Stimulated activated CD4-positive, alpha-beta T cell treated with anti-CD3 and anti-CD28 coated beads, TNF-alpha, amount 100 ng/mL, for 1 hour (primary cell): ENCODE results near the gene GALNT12.

ENCODE experiments used
- DNase-seq, 3 donors: peaks; one replicate each; pipeline ENCODE4 v3.0.0-alpha.2; 2020; ENCODE audit warnings: low read depth in 3 of 3, low spot score in 1 of 3

GALNT12 gene

GRCh38 chr9:98807070-98807813 is at the start of gene GALNT12:
TSS of gene GALNT12 (plus strand) at chr9:98807670. CDS start at chr9:98807699, 29 bp downstream.
- DNase-seq = peak in 2 of 3 donors; percentile 25 to 37

DNA sequence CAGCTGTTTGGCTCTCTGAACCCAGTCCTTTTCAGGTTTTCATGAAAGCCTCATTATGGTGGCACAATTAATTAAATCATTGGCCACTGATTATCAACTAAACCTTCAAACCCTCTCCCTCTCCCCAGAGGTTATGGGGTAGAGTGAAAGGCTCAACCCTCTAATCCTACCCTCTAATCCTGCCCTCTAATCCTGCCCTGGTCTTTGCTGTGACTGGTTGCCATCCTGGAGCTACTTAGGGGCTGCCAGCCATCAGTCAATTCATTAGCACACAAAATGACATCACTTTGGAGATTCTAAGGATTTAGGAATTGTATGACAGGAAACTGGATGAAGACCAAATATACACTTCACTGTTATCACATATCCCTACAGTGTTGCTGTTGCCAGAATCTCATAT is 47.2 kb upstream of the GALNT12 start:
- no peak for DNase-seq

GRCh38 chr9:98763986-98764745 is 43.3 kb upstream of the GALNT12 start:
- DNase-seq = no peak

- no peak for DNase-seq
Observed at GRCh38 chr9:98765256-98765655, 42.2 kb upstream of the GALNT12 start.

DNA sequence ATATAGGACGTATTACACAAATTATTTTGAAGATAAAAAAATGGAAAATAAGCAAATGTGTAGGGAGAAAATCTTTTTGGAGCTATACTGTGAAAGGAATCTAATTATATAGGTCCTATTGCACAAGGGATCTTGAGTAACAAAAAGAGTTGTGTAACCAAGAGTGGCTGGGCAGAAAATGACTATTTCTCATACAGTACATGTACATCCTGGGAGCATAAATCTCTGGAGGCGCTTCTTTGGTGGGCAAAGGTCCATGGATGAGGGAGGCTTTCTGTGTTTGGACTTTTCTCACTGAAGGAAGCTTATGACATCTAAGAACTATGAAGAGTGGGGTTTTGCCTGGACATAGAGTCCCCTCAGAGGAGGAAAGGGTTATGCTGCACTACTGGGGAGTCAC is 40.9 kb upstream of the GALNT12 start:
- DNase-seq = no peak

DNA sequence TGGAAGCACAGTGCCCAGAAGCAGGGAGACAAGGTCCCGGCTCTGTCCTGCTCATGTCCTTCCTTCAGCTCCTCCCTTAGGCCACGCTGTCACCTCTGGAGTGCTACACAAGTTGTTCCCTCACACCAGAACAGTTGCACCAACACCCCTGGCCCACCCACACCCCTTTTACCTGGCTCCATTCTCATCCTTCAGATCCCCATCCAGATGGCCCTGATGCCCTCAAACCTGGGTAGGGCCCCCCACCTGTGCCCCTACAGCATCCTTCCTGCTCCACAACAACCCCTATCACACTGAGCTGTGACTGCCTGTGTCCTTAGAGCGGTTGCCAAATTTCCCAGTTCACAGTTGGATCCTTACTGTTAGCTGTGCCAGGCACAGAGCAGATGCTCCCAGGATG is 40.3 kb upstream of the GALNT12 start:
- no peak for DNase-seq

GRCh38 chr9:98767915-98768314 is 39.6 kb upstream of the GALNT12 start:
- DNase-seq = no peak

DNA sequence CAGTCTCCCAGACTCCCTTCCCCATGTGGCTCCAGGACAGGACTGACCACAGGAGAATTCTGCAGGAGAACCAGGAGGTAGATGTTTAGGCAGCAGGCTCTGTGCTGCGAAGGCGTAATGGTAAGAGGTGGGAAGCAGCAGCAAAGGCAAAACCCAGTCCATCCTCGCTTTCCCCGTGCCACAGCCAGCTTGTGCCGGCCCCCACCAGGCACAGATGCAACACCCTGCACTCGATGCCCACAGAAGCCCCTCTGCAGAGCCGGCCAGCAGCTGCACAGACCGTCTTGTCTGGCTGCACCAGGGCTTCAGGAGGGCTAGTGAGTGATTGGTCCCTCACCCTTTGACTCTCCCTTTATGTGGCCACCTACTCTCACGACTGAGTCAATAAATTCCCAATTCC is 39.1 kb upstream of the GALNT12 start:
- DNase-seq = no peak

- DNase-seq = no peak
Observed at GRCh38 chr9:98770717-98771116, 36.8 kb upstream of the GALNT12 start.

GRCh38 chr9:98771209-98771874 is 36.1 kb upstream of the GALNT12 start:
- no peak for DNase-seq

DNA sequence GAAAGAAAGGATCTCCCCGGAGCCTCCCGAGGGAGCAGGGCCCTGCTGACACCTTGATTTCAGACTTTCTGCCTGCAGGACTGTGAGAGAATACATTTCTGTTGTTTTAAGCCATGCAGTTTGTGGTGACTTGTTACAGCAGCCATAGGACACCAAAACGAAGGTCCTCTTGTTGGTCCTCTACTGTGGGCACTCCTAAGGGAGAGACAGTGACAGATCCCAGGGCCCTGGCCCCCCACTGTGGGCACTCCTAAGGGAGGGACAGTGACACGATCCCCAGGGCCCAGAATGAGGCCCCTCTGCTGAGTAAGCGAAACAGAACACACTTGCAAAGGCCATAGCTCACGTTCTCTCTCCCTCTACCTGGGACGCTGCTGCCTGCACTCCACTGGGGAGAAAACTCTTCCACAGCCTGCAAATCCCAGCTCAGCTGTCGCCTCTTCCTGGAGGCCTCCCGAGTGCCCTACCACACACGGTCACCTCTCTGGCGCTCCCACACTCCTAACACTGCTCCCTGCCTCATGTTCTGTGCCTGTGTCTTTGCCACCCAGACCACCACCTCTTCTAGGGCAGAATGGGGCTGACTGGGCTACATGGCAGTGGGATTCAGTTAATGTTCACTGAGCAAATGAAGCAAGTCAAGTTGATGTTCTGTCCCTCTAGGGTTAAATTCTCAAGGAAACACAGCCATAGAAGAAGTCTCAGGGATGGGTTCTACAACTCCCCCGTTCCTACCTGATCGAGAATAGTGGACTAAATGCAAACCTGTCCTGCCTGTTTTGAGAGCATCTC is 34.9 kb upstream of the GALNT12 start:
- DNase-seq = no peak

DNA sequence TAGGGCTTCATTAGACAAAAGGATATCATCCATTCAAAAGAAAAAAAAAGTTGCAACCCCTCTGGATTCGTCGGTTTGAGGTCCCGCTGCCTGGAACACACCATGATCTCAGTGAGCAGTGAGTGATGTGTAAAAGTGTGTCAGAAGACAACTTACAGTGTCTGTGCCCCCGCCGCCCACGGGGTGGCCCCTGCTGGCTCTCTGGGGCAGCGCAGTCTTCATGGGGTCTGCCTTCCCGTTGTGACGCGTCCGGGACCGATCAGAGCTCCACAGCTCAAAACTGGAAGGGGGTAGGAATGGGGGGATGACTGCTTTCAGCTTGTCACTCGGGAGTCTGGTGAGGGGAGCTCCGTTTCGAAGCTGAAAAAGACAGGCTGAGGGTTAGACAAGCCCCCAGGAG is 33.7 kb upstream of the GALNT12 start:
- no peak for DNase-seq

- DNase-seq = no peak
Observed at GRCh38 chr9:98774746-98775145, 32.7 kb upstream of the GALNT12 start.

GRCh38 chr9:98775831-98776441 is 31.5 kb upstream of the GALNT12 start:
- DNase-seq = no peak

- DNase-seq = no peak
Observed at GRCh38 chr9:98777618-98778017, 29.9 kb upstream of the GALNT12 start.

- no peak for DNase-seq
Observed at GRCh38 chr9:98778251-98778650, 29.2 kb upstream of the GALNT12 start.

- no peak for DNase-seq
Observed at GRCh38 chr9:98778711-98779530, 28.5 kb upstream of the GALNT12 start.

- no peak for DNase-seq
Observed at GRCh38 chr9:98780059-98780749, 27.3 kb upstream of the GALNT12 start.
